PFSK-1 (cell line): Measurements from ENCODE around the gene RPS6KC1.

Experiments
- POLR2AphosphoS5 ChIP-seq: IDR thresholded peaks from 2 replicates; pipeline ENCODE4 v1.6.1; 2012; ENCODE audit warnings: low read depth, mild to moderate bottlenecking, control low read depth, low read length, moderate library complexity
- TAF1 ChIP-seq: IDR thresholded peaks from 2 replicates; pipeline ENCODE4 v1.6.1; 2012; ENCODE audit warnings: low read length, control low read depth, borderline replicate concordance; ENCODE audit not compliant: insufficient read depth
- TF ChIP-seq, protein P1 (sequence below), 2 experiments: IDR thresholded peaks; 2 replicates each; pipeline versions ENCODE4 v1.6.1 to v1.8.0; 2011 to 2012; ENCODE audit warnings: low read depth in 2 of 2, low read length in 2 of 2, control low read depth in 1 of 2, inconsistent platforms in 1 of 2, mild to moderate bottlenecking in 1 of 2, moderate library complexity in 1 of 2; ENCODE audit not compliant: insufficient read depth in 1 of 2

- no peak for TF ChIP-seq POLR2AphosphoS5
- TF ChIP-seq, protein P1, sequence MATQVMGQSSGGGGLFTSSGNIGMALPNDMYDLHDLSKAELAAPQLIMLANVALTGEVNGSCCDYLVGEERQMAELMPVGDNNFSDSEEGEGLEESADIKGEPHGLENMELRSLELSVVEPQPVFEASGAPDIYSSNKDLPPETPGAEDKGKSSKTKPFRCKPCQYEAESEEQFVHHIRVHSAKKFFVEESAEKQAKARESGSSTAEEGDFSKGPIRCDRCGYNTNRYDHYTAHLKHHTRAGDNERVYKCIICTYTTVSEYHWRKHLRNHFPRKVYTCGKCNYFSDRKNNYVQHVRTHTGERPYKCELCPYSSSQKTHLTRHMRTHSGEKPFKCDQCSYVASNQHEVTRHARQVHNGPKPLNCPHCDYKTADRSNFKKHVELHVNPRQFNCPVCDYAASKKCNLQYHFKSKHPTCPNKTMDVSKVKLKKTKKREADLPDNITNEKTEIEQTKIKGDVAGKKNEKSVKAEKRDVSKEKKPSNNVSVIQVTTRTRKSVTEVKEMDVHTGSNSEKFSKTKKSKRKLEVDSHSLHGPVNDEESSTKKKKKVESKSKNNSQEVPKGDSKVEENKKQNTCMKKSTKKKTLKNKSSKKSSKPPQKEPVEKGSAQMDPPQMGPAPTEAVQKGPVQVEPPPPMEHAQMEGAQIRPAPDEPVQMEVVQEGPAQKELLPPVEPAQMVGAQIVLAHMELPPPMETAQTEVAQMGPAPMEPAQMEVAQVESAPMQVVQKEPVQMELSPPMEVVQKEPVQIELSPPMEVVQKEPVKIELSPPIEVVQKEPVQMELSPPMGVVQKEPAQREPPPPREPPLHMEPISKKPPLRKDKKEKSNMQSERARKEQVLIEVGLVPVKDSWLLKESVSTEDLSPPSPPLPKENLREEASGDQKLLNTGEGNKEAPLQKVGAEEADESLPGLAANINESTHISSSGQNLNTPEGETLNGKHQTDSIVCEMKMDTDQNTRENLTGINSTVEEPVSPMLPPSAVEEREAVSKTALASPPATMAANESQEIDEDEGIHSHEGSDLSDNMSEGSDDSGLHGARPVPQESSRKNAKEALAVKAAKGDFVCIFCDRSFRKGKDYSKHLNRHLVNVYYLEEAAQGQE (IDR thresholded peaks at IDR 0.05; ENCODE audit: insufficient read depth in 1 of 2, low read depth in 2 of 2, low read length in 2 of 2), result no peak
- no peak for TF ChIP-seq TAF1
Measured at GRCh38 chr1:213277036-213277435, 226.0 kb downstream of the RPS6KC1 start.
